ENCODE results near the gene SFN. TPM values are rescaled to one million over a fixed set of nuclear protein-coding genes. Genes with fewer than 3 reads are reported as not detected.

SFN gene
- total and polyA plus RNA-seq, 8 donors, result 0.49 to 192 (median 0.73) TPM

Other genes starting within 250 kb of the SFN start
- gene ARID1A, start 167.1 kb upstream of the SFN start, total RNA-seq, result 10 to 100 TPM; 65.5 to 71.4 TPM
- 100 to 1,000 TPM in 3 of 6 donors, 10 to 100 TPM in 3; 94.5 to 106 (median 100) TPM for gene ARID1A, start 167.1 kb upstream of the SFN start, polyA plus RNA-seq (ENCODE audit: insufficient read length in 6 of 6)
- 10 to 100 TPM; 15.4 to 16.9 TPM for gene PIGV, start 75.2 kb upstream of the SFN start, total RNA-seq
- 10 to 100 TPM; 14.5 to 18.0 (median 16.0) TPM for gene PIGV, start 75.2 kb upstream of the SFN start, polyA plus RNA-seq (ENCODE audit: insufficient read length in 6 of 6)
- gene ZDHHC18, start 36.5 kb upstream of the SFN start, total RNA-seq, result 10 to 100 TPM; 22.8 to 33.4 TPM
- 10 to 100 TPM; 21.2 to 26.5 (median 24.2) TPM for gene ZDHHC18, start 36.5 kb upstream of the SFN start, polyA plus RNA-seq (ENCODE audit: insufficient read length in 6 of 6)
- gene GPN2, start 27.1 kb downstream of the SFN start, total RNA-seq, result 10 to 100 TPM; 23.5 to 25.1 TPM
- 10 to 100 TPM; 27.7 to 34.1 (median 31.6) TPM for gene GPN2, start 27.1 kb downstream of the SFN start, polyA plus RNA-seq (ENCODE audit: insufficient read length in 6 of 6)
- 10 to 100 TPM; 16.2 to 16.3 TPM for gene GPATCH3, start 37.3 kb downstream of the SFN start, total RNA-seq
- 10 to 100 TPM in 5 of 6 donors, 1 to 10 TPM in 1; 10.0 to 17.1 (median 13.1) TPM for gene GPATCH3, start 37.3 kb downstream of the SFN start, polyA plus RNA-seq (ENCODE audit: insufficient read length in 6 of 6)
- 1 to 10 TPM; 1.2 to 7.8 TPM for gene NR0B2, start 50.8 kb downstream of the SFN start, total RNA-seq
- gene NR0B2, start 50.8 kb downstream of the SFN start, polyA plus RNA-seq (ENCODE audit: insufficient read length in 6 of 6), result 1 to 10 TPM; 2.4 to 5.4 (median 3.8) TPM
- 10 to 100 TPM; 56.2 to 65.8 TPM for gene NUDC, start 58.6 kb downstream of the SFN start, total RNA-seq
- gene NUDC, start 58.6 kb downstream of the SFN start, polyA plus RNA-seq (ENCODE audit: insufficient read length in 6 of 6), result 10 to 100 TPM; 66.5 to 94.6 (median 73.4) TPM
- gene KDF1, start 97.3 kb downstream of the SFN start, total RNA-seq, result 10 to 100 TPM in 1 of 2 donors, 1 to 10 TPM in 1; 8.6 to 12.1 TPM
- 1 to 10 TPM; 6.7 to 8.0 (median 7.8) TPM for gene KDF1, start 97.3 kb downstream of the SFN start, polyA plus RNA-seq (ENCODE audit: insufficient read length in 6 of 6)
- 10 to 100 TPM; 23.4 to 27.7 TPM for gene TRNP1, start 130.5 kb downstream of the SFN start, total RNA-seq
- 1 to 10 TPM; 1.6 to 3.5 (median 2.8) TPM for gene TRNP1, start 130.5 kb downstream of the SFN start, polyA plus RNA-seq (ENCODE audit: insufficient read length in 6 of 6)
- gene TENT5B, start 149.7 kb downstream of the SFN start, total RNA-seq, result 10 to 100 TPM; 22.9 to 27.3 TPM
- 1 to 10 TPM; 1.5 to 2.7 (median 2.0) TPM for gene TENT5B, start 149.7 kb downstream of the SFN start, polyA plus RNA-seq (ENCODE audit: insufficient read length in 6 of 6)

Measured in left lung (tissue), 8 donors.